ENCODE measurements around the gene AGBL3. TPM values are rescaled to one million over a fixed set of nuclear protein-coding genes. Genes with fewer than 3 reads are reported as not detected.

Gene AGBL3
- total RNA-seq, 4 donors from 2014 or later = 0.61 to 1.9 (median 1.0) TPM

- in situ Hi-C loops (cut with MboI; ENCODE audit: low sequenced_read_pairs in 4 of 4) = no loop called here
- no peak for ATAC-seq
Observed at GRCh38 chr7:135078051-135078450, 91.7 kb downstream of the AGBL3 start.

GRCh38 chr7:135079068-135079467, 92.8 kb downstream of the AGBL3 start:
- no peaks in the 10 kb centered on the region for H3K27me3 ChIP-seq
- TF ChIP-seq CTCF (IDR thresholded peaks at IDR 0.05 in 4 of 5, conservative IDR thresholded peaks at IDR 0.05 in 1 of 5) (no peak), POLR2A (IDR thresholded peaks at IDR 0.05) (no peak)
- H3K4me3 ChIP-seq = no peak overlapping the region
- H3K9me3 ChIP-seq = no peaks in the 10 kb centered on the region
- in situ Hi-C loops (cut with MboI; ENCODE audit: low sequenced_read_pairs in 4 of 4) = no loop called here
- intact Hi-C loops (cut with DNase I; ENCODE audit: low total_unique reads) = no loop called here
- no peak overlapping the region for H3K27ac ChIP-seq
- no peaks in the 10 kb centered on the region for H3K36me3 ChIP-seq
- ATAC-seq (no peak), DNase-seq (no peak)
- H3K4me1 ChIP-seq = no peaks in the 10 kb centered on the region

More at GRCh38 chr7:135078051-135078450, 91.7 kb downstream of the AGBL3 start:
- Histone ChIP-seq H3K4me1 (no peaks in the 10 kb centered on the region), H3K9me3 (no peaks in the 10 kb centered on the region), H3K36me3 (no peaks in the 10 kb centered on the region), H3K4me3 (no peak overlapping the region), H3K27me3 (no peaks in the 10 kb centered on the region), H3K27ac (no peak overlapping the region)
- no peak for DNase-seq
- intact Hi-C loops (cut with DNase I; ENCODE audit: low total_unique reads) = no loop called here
- TF ChIP-seq CTCF (IDR thresholded peaks at IDR 0.05 in 4 of 5, conservative IDR thresholded peaks at IDR 0.05 in 1 of 5) (no peak), POLR2A (IDR thresholded peaks at IDR 0.05) (no peak)

- Histone ChIP-seq H3K27me3 (no peaks in the 10 kb centered on the region), H3K27ac (no peak overlapping the region), H3K4me1 (no peaks in the 10 kb centered on the region), H3K4me3 (no peak overlapping the region), H3K9me3 (no peaks in the 10 kb centered on the region), H3K36me3 (no peaks in the 10 kb centered on the region)
- intact Hi-C loops (cut with DNase I; ENCODE audit: low total_unique reads) (no loop called here), in situ Hi-C loops (cut with MboI; ENCODE audit: low sequenced_read_pairs in 4 of 4) (no loop called here)
- DNase-seq = no peak
- ATAC-seq = no peak
- TF ChIP-seq POLR2A (IDR thresholded peaks at IDR 0.05) (no peak), CTCF (IDR thresholded peaks at IDR 0.05 in 4 of 5, conservative IDR thresholded peaks at IDR 0.05 in 1 of 5) (no peak)
Observed at GRCh38 chr7:135083005-135083404, 96.7 kb downstream of the AGBL3 start.

GRCh38 chr7:135088566-135088965, 102.3 kb downstream of the AGBL3 start:
- H3K4me3 ChIP-seq = no peak overlapping the region
- in situ Hi-C loops (cut with MboI; ENCODE audit: low sequenced_read_pairs in 4 of 4) (no loop called here), intact Hi-C loops (cut with DNase I; ENCODE audit: low total_unique reads) (no loop called here)
- TF ChIP-seq POLR2A (IDR thresholded peaks at IDR 0.05) = no peak
- TF ChIP-seq CTCF (IDR thresholded peaks at IDR 0.05 in 4 of 5, conservative IDR thresholded peaks at IDR 0.05 in 1 of 5) = no peak
- H3K27ac ChIP-seq = no peak overlapping the region
- no peaks in the 10 kb centered on the region for H3K4me1 ChIP-seq
- H3K27me3 ChIP-seq = no peaks in the 10 kb centered on the region
- H3K9me3 ChIP-seq = no peaks in the 10 kb centered on the region
- ATAC-seq = no peak
- no peak for DNase-seq
- H3K36me3 ChIP-seq = no peaks in the 10 kb centered on the region

- intact Hi-C loops (cut with DNase I; ENCODE audit: low total_unique reads) = no loop called here
- Histone ChIP-seq H3K9me3 (no peaks in the 10 kb centered on the region), H3K27ac (no peak overlapping the region), H3K27me3 (no peaks in the 10 kb centered on the region), H3K36me3 (no peaks in the 10 kb centered on the region), H3K4me1 (no peaks in the 10 kb centered on the region), H3K4me3 (no peak overlapping the region)
- in situ Hi-C loops (cut with MboI; ENCODE audit: low sequenced_read_pairs in 4 of 4) = no loop called here
- no peak for TF ChIP-seq POLR2A (IDR thresholded peaks at IDR 0.05)
- no peak for TF ChIP-seq CTCF (IDR thresholded peaks at IDR 0.05 in 4 of 5, conservative IDR thresholded peaks at IDR 0.05 in 1 of 5)
- ATAC-seq = no peak
- DNase-seq = no peak
Observed at GRCh38 chr7:135091717-135092116, 105.4 kb downstream of the AGBL3 start.
